ENCODE results near the gene PRDX1.
A peak's percentile ranks its signal among the peaks of the same experiment; 100 is the strongest.
"Not testable (repeated sequence)": the region's sequence is repeated elsewhere in the genome, so short reads cannot be mapped to it uniquely, and the experiment has no call there.

PRDX1 gene

GRCh38 chr1:45501505-45501859 lies 20.2 kb downstream of the PRDX1 start:
- no peak for DNase-seq

- DNase-seq = no peak
These were observed 22.3 kb downstream of the PRDX1 start for GRCh38 chr1:45499415-45499769.

GRCh38 chr1:45498279-45498678 lies 23.4 kb downstream of the PRDX1 start:
- DNase-seq = no peak

- DNase-seq = peak; percentile 33 to 43
These were observed 28.5 kb downstream of the PRDX1 start for GRCh38 chr1:45493116-45493697.

- DNase-seq = no peak
These were observed 29.0 kb downstream of the PRDX1 start for GRCh38 chr1:45492691-45493090.

- no peak for DNase-seq
These were observed 30.0 kb downstream of the PRDX1 start for GRCh38 chr1:45491487-45492260.

- peak; percentile 93 for DNase-seq
These were observed 30.8 kb downstream of the PRDX1 start, which contains the start of gene TESK2 for GRCh38 chr1:45490626-45491486. TESK2 (minus strand) TSS chr1:45491163; CDS start chr1:45457785, 33,378 bp downstream.

- DNase-seq = no peak
These were observed 31.5 kb downstream of the PRDX1 start for GRCh38 chr1:45490121-45490625.

- DNase-seq = peak; percentile 23 to 33
These were observed 32.3 kb downstream of the PRDX1 start for GRCh38 chr1:45489379-45489778.

GRCh38 chr1:45488666-45489377 lies 32.9 kb downstream of the PRDX1 start:
- DNase-seq = no peak

GRCh38 chr1:45485949-45486348 lies 35.7 kb downstream of the PRDX1 start:
- no peak for DNase-seq

GRCh38 chr1:45479039-45479748 lies 42.5 kb downstream of the PRDX1 start:
- DNase-seq = no peak

GRCh38 chr1:45478121-45478814 lies 43.4 kb downstream of the PRDX1 start:
- no peak for DNase-seq

- no peak for DNase-seq
These were observed 44.0 kb downstream of the PRDX1 start for GRCh38 chr1:45477646-45478045.

GRCh38 chr1:45474194-45474593 lies 47.5 kb downstream of the PRDX1 start:
- not testable (repeated sequence) for DNase-seq

GRCh38 chr1:45473302-45473701 lies 48.4 kb downstream of the PRDX1 start:
- DNase-seq = no peak

GRCh38 chr1:45470306-45470798 lies 51.3 kb downstream of the PRDX1 start:
- DNase-seq = no peak

- not testable (repeated sequence) for DNase-seq
These were observed 54.3 kb downstream of the PRDX1 start for GRCh38 chr1:45467353-45467752.

- DNase-seq = no peak
These were observed 56.4 kb downstream of the PRDX1 start for GRCh38 chr1:45465277-45465676.
